HG03196 (cell line): ENCODE measurements around the gene FAT1.

Experiments used
- ATAC-seq: cut with Tn5 transposase; IDR thresholded peaks from one replicate; pipeline ENCODE4 v1.9.1; 2021; ENCODE audit not compliant: unreplicated experiment

The FAT1 gene

GRCh38 chr4:186658657-186659056 is 65.0 kb downstream of the FAT1 start:
- no peak for ATAC-seq

- ATAC-seq, result no peak
Observed at GRCh38 chr4:186657764-186658163, 65.9 kb downstream of the FAT1 start.

DNA sequence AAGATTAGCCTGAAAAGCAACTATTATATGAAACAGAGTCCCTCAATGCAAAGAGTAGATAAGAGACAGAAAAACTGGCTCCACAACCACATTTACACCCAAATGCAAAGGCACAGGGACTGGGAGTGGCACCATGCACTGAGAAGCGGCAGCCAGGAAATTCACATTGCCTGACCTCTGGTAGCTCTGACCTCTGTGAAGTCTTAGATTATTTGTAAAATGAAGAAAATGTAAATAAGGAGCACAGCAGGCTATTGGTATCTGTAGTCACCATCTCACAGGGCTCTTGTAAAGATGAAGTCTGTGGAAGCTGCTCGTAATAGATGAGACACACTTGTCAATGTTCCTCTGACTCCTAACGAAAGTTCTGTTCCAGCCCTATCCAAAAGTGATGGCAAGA is 69.7 kb downstream of the FAT1 start:
- ATAC-seq, result no peak

- no peak for ATAC-seq
Observed at GRCh38 chr4:186651624-186652023, 72.0 kb downstream of the FAT1 start.

GRCh38 chr4:186651181-186651603 is 72.5 kb downstream of the FAT1 start:
- no peak for ATAC-seq

DNA sequence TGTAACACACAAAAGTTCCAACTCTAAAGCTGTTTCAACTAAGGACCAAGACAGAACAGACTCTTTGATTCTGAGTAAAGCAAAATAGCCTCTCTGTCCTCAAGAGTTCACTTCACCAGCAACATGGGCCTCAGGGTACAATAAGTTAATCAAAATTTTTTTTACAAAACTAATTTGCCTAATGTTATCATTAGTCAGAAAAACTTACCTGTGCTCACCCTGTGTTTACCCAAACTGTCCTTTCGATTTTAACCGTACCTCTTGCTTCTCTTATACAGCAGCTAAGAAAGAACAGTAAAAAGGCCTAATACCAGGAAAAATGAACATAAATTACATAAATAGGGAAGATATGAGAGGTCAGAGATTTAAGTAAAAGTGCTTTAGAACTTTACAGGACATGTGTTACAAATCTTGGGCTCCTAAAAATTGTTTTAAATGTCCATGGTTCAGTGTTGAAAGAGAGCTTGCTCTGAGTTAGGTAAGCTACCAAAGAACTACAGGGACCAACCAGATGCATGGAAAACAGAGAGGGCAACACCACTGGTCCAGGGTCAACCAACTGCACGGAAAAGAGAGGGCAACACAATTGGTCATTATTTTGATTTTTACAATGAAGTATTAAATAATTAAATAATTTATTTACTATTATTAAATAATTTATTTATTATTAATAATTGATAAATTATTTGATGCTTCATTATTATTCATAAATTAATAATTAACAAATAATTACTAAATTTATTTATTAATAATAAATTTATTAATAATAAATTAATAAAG is 73.1 kb downstream of the FAT1 start:
- ATAC-seq, result no peak

GRCh38 chr4:186647821-186648220 is 75.8 kb downstream of the FAT1 start:
- ATAC-seq, result no peak

DNA sequence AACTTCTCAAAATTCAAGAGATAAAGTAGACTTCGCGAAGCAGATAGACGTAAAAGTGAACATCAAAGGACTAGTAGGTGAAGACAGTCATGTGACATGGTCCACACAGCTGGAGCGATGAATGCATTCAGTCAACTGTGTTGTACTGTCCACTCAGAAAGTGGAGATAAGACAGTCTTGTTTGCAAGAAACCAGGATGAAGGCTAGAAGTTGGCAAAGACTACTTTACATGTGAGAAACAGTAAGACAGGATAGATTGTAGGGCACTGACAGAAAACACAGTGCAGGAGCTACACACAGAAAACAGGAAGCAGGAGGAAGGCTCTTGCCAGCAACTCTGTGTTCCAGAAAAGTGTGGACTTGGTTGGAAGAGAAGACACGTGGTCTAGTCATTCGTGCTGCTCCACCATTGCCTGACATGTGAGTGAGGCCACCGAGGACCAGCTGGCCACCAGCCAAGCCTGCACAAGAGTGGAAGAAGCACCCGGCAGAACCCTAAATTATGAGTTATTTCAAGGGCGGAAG is 78.9 kb downstream of the FAT1 start:
- no peak for ATAC-seq

DNA sequence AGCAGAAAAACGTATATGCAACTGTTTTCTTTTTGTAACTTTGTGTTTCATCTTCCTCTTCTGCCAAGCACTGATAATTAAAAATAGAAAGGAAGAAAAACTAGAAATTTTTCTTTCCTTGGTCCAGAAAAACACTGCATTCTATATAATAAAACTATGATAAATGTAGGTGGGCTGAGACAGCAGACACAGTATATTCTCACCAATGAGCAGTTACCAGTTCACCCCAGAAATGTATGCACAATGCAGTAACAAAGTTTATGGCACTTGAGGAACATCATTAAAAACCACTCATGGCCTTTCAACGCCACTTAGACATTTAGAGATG is 79.4 kb downstream of the FAT1 start:
- no peak for ATAC-seq

GRCh38 chr4:186643501-186644310 is 80.0 kb downstream of the FAT1 start:
- ATAC-seq, result no peak

GRCh38 chr4:186642998-186643397 is 80.7 kb downstream of the FAT1 start:
- ATAC-seq, result no peak

- no peak for ATAC-seq
Observed at GRCh38 chr4:186642530-186642929, 81.1 kb downstream of the FAT1 start.

DNA sequence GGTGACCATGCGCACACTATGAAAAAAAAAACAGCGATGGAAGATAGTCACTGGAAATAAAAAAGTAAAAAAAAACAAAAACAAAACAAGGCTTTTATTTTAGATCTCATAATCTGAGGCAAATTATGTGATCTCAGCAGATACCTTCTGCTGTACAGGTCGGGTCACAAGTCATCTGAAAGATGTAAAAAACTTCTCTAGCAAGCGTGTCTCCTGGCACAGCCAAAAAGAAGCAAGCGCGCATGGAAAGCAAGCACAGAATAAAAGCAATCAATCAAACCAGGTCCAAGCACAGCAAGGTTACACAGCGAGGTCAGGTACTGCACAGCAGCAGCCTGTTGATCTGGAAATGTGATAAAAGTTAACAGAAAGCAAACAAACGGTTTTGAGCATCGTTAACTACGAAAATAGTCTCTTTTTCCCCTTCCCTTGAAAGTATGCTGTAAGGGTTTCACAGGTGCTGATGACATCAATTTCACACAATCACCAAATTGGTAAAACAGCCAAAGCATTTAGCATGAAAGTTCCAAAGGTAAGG is 89.0 kb downstream of the FAT1 start:
- no peak for ATAC-seq

GRCh38 chr4:186633844-186634243 is 89.8 kb downstream of the FAT1 start:
- ATAC-seq, result no peak

DNA sequence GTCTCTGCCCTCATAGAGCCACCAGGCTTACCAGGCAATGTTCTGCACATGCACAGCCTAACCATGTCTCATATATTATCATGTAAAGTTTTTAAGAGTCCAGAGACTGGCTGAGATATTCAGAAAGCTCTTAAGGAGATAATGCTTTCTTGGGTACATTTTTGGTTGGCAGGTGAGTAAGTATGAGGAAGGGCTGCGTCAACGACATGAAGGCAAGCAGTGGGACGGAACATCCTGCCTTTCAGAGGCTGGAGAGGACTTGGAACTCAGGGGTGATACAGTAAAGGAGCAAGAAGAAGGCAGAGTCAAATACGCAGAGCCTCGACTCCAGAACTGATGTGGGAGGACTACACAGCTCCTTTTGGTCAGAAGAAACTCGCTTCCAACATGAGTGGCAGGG is 93.5 kb downstream of the FAT1 start:
- no peak for ATAC-seq

DNA sequence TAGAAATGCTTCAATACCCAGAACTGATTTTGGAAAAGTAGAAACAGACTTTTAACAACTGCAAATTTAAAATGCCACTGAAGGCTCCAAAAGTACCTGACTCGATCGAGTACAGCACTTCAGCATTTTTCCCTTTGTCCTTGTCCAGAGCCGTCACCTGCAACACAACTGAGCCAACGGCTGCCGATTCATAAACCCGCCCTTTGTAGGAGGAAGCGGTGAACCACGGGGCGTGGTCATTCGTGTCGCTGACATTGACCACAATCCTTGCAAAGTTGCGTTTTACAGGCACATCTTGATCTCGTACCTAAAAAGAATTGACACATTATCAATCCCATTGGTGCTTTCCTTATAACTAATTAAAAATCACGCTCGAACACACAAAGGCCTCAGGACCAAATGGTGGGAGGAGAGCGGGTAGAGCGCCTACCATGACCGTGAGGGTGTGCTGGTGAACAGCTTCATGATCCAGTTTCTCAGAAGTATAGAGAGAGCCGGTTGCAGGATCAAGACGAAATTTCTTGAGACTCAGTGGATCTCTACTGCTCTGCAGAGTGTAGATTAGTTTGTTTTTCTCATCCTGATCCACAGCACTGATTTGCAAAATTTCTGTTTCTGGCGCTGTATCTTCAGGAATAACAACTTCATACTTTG is 95.5 kb downstream of the FAT1 start:
- ATAC-seq, result no peak

DNA sequence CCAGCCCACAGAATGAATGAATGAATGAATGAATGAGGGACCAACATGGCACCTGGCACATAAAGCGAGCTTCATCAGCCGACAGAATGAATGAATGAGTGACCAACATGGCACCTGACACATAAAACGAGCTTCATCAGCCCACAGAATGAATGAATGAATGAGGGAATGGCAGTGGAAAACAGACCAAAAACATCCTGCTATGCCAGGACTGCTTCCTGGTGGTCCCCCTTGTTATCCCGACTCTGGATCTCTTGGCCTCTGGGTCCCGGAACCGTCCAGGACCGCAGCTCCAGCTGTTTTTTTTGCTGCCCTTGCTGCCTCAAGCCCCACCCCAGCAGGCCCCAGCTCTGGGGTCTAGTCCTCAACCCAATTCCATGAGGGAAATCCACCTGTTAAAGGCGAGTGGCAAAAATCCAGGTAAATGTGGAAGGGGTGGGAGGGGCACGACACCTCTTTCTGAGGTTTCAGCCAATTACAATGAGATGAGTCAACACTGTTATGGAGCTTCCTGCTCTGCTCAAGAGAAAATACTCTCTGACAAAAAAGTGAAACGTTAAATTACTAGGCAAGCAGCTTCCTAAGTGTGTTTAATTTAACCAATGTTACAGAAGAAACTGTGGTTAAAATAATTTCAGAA is 96.3 kb downstream of the FAT1 start:
- no peak for ATAC-seq

- no peak for ATAC-seq
Observed at GRCh38 chr4:186624951-186625350, 98.7 kb downstream of the FAT1 start.

GRCh38 chr4:186623546-186623945 is 100.1 kb downstream of the FAT1 start:
- no peak for ATAC-seq

DNA sequence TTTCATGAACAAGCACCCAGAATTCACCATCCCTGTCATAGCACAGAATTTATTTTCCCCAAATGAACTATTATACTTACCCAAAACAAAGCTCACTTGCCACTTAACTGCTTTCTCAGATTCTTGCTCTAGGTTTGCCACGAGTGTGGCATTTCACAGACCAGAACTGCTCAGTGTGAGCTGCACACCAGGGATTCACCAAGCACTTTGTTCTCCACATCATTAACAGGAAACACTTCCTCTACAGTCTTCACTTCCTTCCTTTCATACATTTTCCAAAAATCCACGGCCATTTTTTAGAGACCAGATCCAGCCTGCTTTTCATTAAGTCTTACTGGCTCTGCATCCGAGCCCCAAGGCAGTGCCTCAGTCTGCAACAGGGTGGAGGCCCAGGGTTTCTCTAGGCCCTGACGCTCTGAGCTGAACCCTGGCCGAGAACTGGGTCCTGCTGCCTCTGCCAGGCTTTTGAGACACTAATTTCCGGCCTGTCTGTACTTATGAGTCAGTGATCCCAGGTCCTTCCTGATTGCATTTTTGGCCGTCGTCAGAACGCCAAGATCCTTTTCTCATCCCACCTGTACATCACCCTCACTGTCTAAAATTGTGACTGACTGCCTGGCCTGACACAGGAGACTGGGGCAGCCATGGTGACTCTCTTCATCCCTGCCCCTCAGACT is 100.7 kb downstream of the FAT1 start:
- ATAC-seq, result no peak
